Stimulated activated CD4-positive, alpha-beta T cell treated with anti-CD3 and anti-CD28 coated beads, Interleukin-12 subunit alpha, Interleukin-12 subunit beta, amount 100 ng/mL, for 48 hours (primary cell): ENCODE results near the gene CLTB.
A peak's percentile ranks its signal among the peaks of the same experiment; 100 is the strongest.
"Not testable (repeated sequence)": the region's sequence is repeated elsewhere in the genome, so short reads cannot be mapped to it uniquely, and the experiment has no call there.

Experiments used
- DNase-seq, 3 donors: peaks; one replicate each; pipeline ENCODE4 v3.0.0-alpha.2; 2020; ENCODE audit warnings: low read depth in 2 of 3, low spot score in 1 of 3

The CLTB gene, protein sequence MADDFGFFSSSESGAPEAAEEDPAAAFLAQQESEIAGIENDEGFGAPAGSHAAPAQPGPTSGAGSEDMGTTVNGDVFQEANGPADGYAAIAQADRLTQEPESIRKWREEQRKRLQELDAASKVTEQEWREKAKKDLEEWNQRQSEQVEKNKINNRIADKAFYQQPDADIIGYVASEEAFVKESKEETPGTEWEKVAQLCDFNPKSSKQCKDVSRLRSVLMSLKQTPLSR

DNA sequence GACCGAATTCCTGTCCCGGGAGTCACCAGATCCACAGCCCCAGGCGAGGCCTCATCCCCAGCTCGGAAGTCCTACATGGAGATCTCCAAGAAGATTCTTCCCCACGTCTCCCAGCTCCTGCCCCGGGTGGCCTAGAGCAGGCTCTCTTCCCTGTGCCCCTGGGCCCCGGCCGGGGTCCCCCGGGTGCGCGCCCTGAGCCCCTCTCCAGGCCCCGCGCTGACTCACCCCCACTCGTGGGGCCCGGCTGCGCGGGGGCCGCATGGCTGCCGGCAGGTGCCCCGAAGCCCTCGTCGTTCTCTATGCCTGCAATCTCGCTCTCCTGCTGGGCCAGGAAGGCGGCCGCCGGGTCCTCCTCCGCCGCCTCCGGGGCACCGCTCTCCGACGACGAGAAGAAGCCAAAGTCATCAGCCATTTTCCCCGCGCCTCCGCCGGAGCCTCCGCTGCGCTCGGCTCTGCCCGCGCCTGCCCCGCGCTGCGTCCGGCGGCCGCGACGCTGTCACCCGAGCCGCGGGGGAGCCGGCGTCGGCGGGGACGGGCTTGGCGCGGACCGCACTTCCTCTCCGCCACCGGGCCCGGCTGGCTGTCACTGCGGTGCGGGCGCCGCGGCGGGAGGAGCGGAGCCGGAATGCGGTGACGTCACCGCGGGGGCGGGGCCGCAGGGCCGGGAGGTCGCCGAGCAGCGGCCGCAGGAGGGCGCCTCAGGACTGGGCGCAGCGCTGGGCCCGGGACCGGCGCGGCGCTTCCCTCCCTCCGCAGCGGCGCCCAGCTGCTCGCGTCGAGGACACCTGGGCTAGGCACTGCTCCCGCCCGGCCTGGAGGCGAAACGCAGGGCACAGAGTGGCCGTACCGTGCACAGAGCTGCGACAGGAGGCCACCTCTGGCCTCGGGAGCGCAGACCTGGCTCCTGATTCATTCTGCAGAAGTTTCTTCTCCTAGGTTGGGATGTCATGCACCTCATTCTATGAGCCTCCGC lies at the start of gene CLTB:
Gene CLTB (minus strand): TSS at position 588 of the 973 bp plus-strand sequence. CDS start 176 bp downstream, at position 412.
- peak; percentile 77 to 89 (median 82) for DNase-seq

DNA sequence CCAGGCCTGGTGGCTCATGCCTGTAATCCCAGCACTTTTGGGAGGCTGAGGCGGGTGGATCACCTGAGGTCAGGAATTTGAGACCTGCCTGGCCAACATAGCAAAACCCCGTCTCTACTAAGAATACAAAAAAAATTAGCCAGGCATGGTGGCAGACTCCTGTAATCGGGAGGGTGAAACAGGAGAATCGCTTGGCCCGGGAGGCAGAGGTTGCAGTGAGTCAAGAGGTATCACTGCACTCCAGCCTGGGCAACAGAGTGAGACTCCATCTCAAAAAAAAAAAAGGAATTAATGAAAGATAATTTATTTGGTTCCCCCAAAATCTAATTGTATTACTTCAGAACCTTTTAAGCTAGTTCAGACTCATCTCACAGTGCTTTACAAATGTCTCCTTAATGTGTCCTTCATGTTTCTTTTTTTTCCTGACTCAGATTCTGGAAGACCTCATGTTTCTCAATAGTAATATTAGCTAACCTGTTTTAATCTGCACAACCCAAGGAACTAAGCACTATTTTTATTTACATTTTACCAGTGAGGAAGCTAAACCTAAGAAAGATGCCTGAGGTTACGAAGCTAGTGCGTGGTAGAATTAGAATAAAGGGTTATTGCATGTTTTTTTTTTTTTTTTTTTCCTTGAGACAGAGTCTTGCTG lies 46.9 kb upstream of the CLTB start:
- no peak for DNase-seq

- no peak for DNase-seq
Measured at GRCh38 chr5:176461349-176461748, 45.0 kb upstream of the CLTB start.

DNA sequence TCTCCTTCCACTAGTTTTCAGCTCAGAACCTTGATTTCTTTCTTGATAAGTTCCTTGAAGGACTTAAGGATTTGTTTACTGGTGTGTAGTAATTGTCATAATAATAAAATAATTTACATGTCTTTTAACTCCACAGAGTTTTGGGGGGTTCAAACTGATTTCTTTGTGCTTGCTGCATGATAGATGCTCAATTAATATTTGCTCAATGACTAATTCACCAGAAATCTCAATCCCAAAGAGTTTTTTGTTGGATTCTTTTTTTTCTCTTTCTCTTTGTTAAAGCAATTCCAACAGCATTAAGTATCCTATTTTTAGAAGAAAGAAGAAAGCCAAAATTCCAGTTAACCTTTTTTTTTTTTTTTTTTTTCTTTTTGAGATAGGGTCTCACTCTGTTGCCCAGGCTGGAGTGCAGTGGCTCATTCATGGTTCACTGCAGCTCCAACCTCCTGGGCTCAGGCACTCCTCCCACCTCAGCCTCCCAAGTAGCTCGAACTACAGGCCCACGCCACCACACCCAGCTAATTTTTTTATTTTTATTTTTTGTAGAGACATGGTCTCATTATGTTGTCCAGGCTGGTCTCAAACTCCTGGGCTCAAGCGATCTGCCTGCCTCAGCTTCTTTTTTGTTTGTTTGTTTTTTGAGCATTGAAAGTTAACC lies 42.7 kb upstream of the CLTB start:
- DNase-seq = no peak

DNA sequence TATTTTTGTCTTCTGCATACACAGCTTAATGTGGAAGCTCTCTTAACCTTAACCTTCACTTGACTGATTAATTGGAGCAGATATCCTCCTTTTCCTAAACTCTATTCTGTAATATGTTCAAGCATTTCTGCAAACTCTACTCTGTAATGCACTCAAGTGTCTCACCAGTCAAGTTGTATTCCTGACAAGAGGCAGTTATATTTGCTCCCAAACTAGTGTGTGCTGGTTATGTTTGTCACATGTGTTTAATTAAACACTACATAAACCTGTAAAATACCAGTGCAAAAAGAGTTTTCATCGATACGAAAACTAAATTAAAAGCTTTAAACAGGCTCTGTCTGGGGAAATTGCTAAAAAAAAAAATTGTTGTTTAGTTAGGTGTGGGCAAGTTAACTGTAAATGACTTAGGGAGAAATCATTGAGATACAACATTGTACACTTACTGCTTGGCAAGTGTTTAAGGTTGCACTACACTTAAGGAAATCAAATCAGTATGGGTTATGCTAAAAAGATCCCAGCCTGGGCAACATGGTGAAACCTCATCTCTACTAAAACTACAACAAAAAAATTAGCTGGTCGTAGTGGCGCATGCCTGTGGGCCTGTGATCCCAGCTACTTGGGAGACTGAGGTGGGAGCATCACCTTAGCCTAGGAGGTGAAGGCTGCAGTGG lies 38.5 kb upstream of the CLTB start:
- no peak for DNase-seq

DNA sequence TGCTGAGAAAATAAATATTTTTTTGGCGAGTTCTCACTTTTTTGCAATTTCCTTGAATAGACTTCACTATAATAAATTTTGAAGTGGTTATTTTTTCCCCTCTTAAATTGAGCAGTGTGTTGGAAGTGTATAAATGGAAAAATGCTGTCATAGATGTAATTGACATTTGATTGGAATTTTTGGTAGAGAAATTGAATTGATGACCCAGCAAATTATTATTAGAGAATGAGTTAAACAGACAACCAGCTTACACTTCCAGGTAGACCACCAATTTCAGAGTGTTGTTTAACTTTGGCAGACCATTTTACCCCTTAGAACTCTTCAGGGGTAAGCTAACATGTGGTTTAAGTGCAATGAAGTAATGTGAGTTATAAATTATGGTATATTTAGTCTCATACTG lies 33.7 kb upstream of the CLTB start:
- no peak for DNase-seq

- DNase-seq = peak; percentile 95 to 100 (median 98)
Measured at GRCh38 chr5:176447978-176448608, 31.8 kb upstream of the CLTB start, which contains the start of gene FAF2. Gene FAF2, plus strand, starts transcription at chr5:176448385. Its CDS starts 23 bp downstream, at chr5:176448408.

DNA sequence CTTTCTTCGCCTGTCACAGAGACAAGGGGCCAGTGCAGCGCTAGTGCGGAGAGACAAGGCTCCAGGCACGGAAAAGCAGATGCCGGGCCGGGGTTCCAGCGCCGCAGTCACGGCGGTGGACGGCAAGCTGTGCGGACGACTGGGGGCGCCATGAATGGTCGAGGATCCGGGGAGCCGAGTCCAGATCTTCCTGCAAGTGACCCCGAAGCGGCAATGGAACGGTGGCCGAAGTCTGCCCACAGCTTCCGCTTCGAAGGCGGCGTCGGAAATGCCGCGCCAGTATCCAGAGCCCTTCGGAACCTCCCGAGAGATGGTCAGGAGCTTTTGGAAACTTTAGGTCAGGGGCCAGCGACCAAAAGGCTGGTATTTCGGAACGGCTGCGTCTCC lies 31.2 kb upstream of the CLTB start:
- peak in 2 of 3 donors; percentile 6 to 15 for DNase-seq

GRCh38 chr5:176446884-176447590 lies 30.7 kb upstream of the CLTB start:
- peak in 2 of 3 donors; percentile 5 for DNase-seq

GRCh38 chr5:176446028-176446665 lies 29.8 kb upstream of the CLTB start:
- DNase-seq = no peak

- DNase-seq = no peak
Measured at GRCh38 chr5:176444742-176445141, 28.4 kb upstream of the CLTB start.

DNA sequence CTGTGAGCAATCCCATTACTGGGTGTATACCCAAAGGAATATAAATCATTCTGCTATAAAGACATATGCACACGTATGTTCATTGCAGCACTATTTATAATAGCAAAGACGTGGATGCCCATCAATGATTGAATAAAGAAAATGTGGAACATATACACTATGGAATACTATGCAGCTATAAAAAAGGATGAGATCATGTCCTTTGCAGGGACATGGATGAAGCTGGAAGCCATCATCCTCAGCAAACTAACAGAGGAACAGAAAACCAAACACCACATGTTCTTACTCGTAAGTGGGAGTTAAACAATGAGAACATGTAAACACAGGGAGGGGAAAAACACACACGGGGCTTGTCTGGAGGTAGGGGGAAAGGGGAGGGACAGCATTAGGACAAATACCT lies 26.6 kb upstream of the CLTB start:
- not testable (repeated sequence) for DNase-seq

GRCh38 chr5:176441921-176442323 lies 25.6 kb upstream of the CLTB start:
- DNase-seq = no peak

DNA sequence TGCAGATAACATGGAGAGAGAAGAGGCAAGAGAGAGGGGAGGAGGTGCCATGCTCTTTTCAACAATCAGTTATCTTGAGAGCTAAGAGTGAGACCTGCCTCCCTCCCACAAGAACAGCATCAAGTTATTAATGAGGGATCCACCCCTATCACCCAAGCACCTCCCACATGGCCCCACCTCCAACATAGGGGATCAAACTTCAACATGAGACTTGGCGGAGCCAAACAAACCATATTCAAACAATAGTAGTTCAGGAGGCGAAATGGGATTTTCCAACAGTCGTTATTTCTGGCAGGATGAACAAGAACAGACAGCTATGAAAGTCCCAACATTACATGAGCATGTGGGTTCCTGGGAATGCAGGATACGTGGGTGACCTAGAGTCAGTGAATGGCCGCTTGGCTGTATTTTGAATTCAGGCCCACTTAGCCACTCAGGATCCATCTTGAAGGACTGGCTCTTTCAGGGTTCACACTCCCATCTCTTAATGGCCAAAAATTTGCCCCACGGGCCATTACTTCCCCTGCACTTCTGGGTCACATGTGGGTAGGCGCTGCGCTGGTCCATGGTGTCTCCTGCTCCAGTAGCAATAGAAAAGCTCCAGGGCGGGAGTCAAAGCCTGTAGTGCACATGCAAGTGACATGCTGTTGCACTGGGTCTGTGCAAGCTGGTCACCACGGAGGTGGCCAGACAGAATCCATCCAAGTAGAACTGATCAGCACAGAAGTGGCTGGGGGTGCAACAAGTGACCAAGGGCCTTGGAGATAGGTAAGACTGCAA lies 24.8 kb upstream of the CLTB start:
- DNase-seq = no peak

DNA sequence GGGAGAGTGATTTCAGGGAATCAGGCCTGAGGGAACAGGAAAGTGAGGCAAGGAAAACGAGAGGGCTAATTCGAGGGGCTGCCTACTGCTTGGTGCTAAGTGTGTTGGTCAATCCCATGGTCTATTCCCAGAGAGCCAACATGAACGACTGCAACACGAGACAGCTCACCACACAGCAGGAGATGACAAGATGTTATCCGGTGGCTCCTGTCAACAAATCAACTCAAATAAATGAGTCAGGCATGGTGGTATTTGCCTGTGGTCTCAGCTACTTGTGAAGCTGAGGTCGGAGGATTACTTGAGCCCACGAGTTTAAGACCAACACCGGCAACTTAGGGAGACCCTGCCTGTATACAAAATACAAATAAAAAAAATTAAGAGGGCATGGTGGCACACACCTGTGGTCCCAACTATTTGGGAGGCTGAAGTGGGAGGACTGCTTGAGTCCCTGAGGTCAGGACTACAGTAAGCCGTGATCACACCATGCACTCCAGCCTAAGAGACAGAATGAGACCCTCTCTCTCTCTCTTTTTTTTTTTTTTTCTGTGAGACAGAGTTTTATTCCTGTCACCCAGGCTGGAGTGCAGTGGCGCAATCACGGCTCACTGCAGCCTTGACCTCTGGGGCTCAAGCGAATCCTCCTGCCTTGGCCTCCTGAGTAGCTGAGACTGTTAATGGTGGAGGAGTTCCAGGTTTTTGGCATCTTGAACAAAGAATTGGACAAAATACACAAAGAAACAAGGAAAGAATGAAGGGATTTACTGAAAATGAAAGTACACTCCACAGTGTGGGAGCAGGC lies 22.8 kb upstream of the CLTB start:
- DNase-seq = no peak

DNA sequence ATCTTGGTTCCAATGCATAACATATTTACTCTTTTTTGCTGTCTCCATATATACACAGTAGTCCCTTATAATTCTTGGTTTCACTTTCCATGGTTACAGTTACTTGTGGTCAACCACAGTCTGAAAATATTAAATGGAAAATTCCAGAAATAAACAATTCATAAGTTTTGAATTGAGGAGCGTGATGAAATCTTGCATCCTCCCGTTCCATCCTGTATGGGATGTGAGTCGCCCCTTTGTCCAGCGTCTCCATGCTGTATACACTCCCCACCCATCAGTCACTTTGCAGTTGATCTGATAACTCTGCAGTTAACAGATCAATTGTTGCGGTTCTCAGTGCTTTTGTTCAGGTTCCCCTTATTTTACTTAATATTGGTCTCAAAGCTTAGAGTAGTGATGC lies 20.3 kb upstream of the CLTB start:
- no peak for DNase-seq

DNA sequence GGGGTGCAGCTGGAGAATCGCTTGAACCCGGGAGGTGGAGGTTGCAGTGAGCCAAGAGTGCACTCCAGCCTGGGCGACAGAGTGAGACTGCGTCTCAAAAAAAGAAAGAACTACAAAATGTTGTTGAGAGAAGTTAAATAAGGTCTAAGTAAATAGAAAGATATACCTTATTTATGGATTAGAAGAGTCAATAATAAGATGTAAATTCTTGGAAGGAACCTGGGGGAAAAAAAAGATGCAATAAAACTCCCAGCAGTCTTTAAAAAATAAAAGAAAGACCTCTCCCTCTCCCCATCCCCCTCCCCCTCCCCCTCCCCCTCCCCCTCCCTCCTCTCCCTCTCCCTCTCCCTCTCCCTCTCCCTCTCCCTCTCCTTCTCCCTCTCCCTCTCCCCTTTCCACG lies 16.4 kb upstream of the CLTB start:
- no peak for DNase-seq
